HG03378 (cell line): ENCODE measurements around the gene TBC1D22A.

ENCODE experiments used
- ATAC-seq: cut with Tn5 transposase; IDR thresholded peaks from one replicate; pipeline ENCODE4 v1.9.1; 2021; ENCODE audit warnings: mild to moderate bottlenecking, moderate library complexity; ENCODE audit not compliant: unreplicated experiment

The TBC1D22A gene

GRCh38 chr22:46945481-46945880 is 183.0 kb downstream of the TBC1D22A start:
- no peak for ATAC-seq

DNA sequence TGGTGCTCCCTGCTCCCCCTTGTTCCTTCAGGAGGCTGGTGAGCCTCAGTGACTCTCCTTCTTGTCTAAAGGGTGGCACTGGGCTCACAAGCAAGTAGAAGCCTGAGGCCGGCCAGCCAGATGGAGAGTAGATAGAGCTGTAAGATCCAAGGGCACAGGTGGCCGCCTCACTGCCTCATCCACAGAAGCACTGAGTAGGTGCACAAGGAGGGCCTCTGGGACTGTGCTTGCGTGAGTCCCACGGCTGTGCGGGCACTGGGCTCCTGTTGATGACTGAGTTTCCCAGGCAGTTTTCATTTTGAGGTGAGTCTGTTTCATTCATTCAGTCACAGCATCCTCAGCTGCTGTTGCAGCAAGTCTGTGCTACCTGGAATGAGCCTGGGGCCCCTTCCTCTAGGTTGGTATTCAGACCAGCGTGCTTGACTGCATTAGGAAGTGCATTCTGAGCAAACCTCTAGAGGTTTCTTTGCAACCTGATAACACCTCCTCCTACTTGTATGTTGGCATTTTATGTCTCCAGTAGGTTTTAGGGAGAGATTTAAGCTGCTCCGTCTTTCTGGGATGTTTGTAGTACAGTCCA is 184.0 kb downstream of the TBC1D22A start:
- ATAC-seq = no peak

DNA sequence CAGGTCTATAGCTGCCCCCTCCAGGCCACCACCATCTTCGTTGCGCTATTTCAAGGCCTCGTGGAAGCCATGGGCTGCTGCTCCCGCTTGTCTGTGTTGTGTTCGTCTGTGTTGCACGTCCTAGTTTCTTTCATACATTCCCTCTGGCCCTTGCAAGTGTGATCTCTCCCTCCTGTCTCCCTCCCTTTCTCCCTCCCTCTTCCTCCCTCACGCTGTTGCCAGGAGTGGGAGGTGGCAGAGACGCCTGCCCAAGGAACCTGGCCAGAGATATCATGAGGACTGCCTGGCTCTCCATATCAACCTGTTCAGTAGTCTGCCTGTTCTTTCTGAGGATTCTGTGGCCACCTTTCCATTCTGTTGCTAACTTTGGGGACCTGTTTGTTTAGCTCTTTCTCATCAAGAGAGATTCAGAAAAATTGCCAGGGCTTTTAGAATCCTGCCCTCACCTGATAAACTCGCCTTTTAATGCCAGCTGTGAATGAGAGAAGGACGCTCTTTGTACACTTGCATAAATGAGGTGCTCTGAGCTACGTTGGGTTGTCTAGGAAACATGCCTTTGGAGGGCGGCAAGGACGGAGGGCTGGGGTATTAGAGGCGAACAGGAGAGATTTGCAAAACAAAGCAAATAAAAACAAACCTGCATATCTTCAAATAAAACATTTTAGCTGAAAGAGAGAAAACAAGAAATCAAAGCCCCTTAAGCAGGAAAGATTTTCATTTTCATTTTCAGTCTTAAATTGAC is 185.2 kb downstream of the TBC1D22A start:
- ATAC-seq = no peak

- no peak for ATAC-seq
These were observed 186.1 kb downstream of the TBC1D22A start for GRCh38 chr22:46948411-46949144.

DNA sequence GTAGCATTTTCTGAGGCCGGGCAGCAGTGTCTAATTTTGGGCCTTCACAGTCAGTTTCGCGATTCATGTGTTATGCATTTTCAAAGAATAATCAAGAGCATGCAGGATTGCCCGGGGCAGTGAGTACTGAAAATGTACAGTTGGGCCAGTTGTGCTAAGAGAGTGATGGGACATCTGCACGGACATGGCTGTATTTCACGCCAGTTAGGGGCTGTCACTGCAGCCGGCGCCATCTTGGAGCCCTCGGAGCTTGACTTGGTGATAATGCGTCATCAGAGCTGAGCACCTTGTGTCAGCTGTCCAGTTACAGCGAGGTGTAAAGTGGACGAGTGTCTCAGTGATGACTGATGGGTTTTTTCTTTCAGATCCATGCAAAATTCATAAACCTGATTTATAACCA is 188.9 kb downstream of the TBC1D22A start:
- ATAC-seq = no peak

GRCh38 chr22:46951973-46952372 is 189.5 kb downstream of the TBC1D22A start:
- ATAC-seq = no peak

GRCh38 chr22:46953968-46954765 is 191.7 kb downstream of the TBC1D22A start:
- ATAC-seq = no peak

- ATAC-seq = no peak
These were observed 192.3 kb downstream of the TBC1D22A start for GRCh38 chr22:46954781-46955180.

GRCh38 chr22:46956498-46957215 is 194.2 kb downstream of the TBC1D22A start:
- no peak for ATAC-seq

DNA sequence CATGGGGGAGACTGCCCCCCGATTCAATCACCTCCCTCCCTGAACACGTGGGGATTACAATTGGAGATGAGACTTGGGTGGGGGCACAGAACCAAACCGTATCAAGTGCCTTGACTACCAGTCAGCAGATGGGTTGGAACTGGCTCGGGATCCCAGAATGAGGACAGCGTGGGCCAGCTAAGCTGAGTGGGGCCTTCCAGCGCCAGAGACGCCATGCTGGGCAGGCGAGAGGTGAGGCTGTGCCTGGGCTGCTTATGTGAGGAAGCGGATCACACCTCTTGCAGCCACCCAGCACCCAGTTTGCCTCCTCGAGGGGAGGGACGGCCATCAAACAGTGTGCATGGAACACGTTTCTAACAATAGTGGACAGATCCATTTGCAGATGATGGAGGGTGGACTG is 195.1 kb downstream of the TBC1D22A start:
- ATAC-seq = no peak

GRCh38 chr22:46958191-46958590 is 195.7 kb downstream of the TBC1D22A start:
- no peak for ATAC-seq

DNA sequence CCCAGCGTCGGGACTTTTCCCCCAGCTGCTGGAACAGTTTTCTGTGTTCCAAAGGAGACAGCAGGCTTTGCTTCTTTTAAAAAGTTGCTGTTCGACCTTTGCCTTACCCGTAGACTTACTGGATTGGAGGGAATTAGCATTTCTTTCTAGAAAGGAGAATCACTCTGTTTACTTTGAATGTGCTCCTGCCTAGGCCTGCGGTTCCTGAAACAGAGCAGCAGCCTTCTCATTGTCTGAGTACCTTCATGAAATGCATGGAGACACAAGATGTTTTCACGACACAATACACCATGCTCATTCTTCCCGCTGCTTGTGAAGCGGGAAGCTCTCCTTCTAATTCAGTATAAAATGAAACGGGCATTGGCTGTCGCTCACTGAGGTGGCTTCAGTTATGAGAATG is 196.2 kb downstream of the TBC1D22A start:
- ATAC-seq = no peak

- ATAC-seq = no peak
These were observed 196.9 kb downstream of the TBC1D22A start for GRCh38 chr22:46959369-46959768.

GRCh38 chr22:46961591-46962295 is 199.3 kb downstream of the TBC1D22A start:
- no peak for ATAC-seq

DNA sequence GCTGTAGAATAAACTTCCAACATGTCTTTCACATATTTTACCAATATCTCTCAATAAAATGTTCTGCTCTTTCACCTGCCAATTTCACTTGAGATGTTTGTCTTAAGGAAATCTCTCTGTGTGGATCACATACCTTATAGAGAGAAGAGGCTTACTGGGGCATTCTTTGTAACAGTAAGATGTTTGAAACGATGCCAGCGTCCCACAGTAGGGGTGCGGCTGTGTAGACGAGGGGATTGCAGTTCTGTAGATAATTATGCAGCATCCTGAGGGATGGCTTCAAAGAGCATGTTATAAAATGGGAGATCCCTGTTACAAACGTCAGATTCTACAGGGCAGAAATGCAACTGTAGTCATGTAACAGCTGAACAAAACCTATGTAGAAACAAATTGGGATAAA is 200.0 kb downstream of the TBC1D22A start:
- no peak for ATAC-seq

- ATAC-seq = no peak
These were observed 201.5 kb downstream of the TBC1D22A start for GRCh38 chr22:46963672-46964545.

DNA sequence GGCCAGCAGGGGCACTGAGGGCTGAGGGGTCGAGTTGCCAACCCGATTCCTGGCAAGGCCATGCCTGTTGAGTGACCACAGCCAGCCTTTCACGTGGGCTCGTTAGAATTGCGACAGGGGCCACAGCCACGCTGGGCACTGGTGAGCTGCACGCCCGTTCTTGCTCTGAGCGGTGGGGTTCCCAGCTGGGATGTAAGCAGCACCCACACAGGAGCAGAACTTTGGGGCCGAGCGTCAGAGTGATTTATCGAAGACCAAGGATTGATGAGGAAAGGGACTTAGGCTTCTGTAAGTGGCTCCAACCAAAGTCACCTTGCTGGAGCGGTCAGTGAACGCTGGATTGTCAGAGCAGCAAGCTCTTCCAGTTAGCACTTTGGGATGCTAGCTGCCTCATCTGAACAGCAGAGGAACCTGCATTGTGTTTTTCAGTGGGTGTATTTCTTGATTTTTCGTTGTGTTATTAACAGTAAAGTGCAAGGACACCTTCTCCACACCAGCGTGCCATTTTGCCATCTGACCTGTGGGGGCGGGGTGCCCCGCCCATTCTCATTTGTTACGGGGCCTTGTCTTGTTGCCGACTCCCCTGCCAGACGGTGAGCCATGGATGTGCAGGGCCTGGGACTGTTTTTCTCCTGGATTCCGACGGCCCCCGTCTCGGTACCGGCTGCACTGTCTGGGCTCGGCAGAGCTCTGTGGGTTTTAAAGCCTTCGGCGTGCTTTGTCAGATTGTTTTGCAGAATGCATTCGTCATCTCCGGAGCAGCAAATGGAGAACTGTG is 202.5 kb downstream of the TBC1D22A start:
- no peak for ATAC-seq
